Mesothelial cell of epicardium (in vitro differentiated cells): ENCODE data around the gene KCNG1. TPM values are rescaled to one million over a fixed set of nuclear protein-coding genes. Genes with fewer than 3 reads are reported as not detected.

Experiments used
- DNase-seq, 2 experiments: peaks; one replicate each; pipeline ENCODE4 v3.0.0; 2021; ENCODE audit warnings: low spot score in 2 of 2; ENCODE audit not compliant: unreplicated experiment in 2 of 2
- H3K27ac Mint-ChIP-seq: 2 replicates; pipeline ENCODE4 v1.8.0; 2021; ENCODE audit warnings: mixed read lengths
- H3K27me3 Mint-ChIP-seq: 2 replicates; pipeline ENCODE4 v1.8.0; 2021; ENCODE audit warnings: low read depth, mixed read lengths
- H3K36me3 Mint-ChIP-seq: 2 replicates; pipeline ENCODE4 v1.8.0; 2021; ENCODE audit warnings: mixed read lengths
- H3K4me1 Mint-ChIP-seq: 2 replicates; pipeline ENCODE4 v1.8.0; 2021; ENCODE audit warnings: mixed read lengths
- H3K4me3 Mint-ChIP-seq: 2 replicates; pipeline ENCODE4 v1.8.0; 2021; ENCODE audit warnings: mild to moderate bottlenecking, moderate library complexity, mixed read lengths
- H3K9me3 Mint-ChIP-seq: 2 replicates; pipeline ENCODE4 v1.8.0; 2021; ENCODE audit warnings: mixed read lengths
- CTCF ChIP-seq: fragments of 200-600 bp; sonication (generic); IDR thresholded peaks from one replicate; pipeline ENCODE4 v1.5.0; 2021; ENCODE audit warnings: antibody characterized with exemption; ENCODE audit not compliant: unreplicated experiment
- total RNA-seq: library from RNA; stranded (reverse); gene quantifications from 3 replicates; pipeline ENCODE4 v1.2.1, GENCODE V29; 2021

The KCNG1 gene
- total RNA-seq, 1 donor from 2014 or later = 44.2 TPM

- H3K4me3 Mint-ChIP-seq = no peak overlapping the region
- no peaks in the 10 kb centered on the region for H3K4me1 Mint-ChIP-seq
- H3K27ac Mint-ChIP-seq = no peak overlapping the region
- H3K27me3 Mint-ChIP-seq = no peaks in the 10 kb centered on the region
- DNase-seq = no peak
- no peak for TF ChIP-seq CTCF
- peaks cover 23% of the 10 kb centered on the region for H3K36me3 Mint-ChIP-seq
- H3K9me3 Mint-ChIP-seq = no peaks in the 10 kb centered on the region
These were observed 19.2 kb downstream of the KCNG1 start for GRCh38 chr20:51003753-51004152.

GRCh38 chr20:51002633-51003032 lies 20.3 kb downstream of the KCNG1 start:
- no peak overlapping the region for H3K4me3 Mint-ChIP-seq
- DNase-seq = no peak
- no peak for TF ChIP-seq CTCF
- no peaks in the 10 kb centered on the region for H3K4me1 Mint-ChIP-seq
- H3K36me3 Mint-ChIP-seq = peaks cover 22% of the 10 kb centered on the region
- no peaks in the 10 kb centered on the region for H3K27me3 Mint-ChIP-seq
- H3K27ac Mint-ChIP-seq = no peak overlapping the region
- H3K9me3 Mint-ChIP-seq = no peaks in the 10 kb centered on the region

- Mint-ChIP-seq H3K27ac (no peak overlapping the region), H3K36me3 (peaks cover 22% of the 10 kb centered on the region), H3K27me3 (no peaks in the 10 kb centered on the region), H3K4me1 (peaks cover 4% of the 10 kb centered on the region), H3K4me3 (no peak overlapping the region), H3K9me3 (no peaks in the 10 kb centered on the region)
- no peak for TF ChIP-seq CTCF
- no peak for DNase-seq
These were observed 21.3 kb downstream of the KCNG1 start for GRCh38 chr20:51001430-51002265.

GRCh38 chr20:50999355-50999754 lies 23.6 kb downstream of the KCNG1 start:
- peaks cover 4% of the 10 kb centered on the region for H3K4me1 Mint-ChIP-seq
- DNase-seq = no peak
- no peak for TF ChIP-seq CTCF
- H3K36me3 Mint-ChIP-seq = peaks cover 9% of the 10 kb centered on the region
- no peaks in the 10 kb centered on the region for H3K27me3 Mint-ChIP-seq
- no peaks in the 10 kb centered on the region for H3K9me3 Mint-ChIP-seq
- H3K4me3 Mint-ChIP-seq = no peak overlapping the region
- H3K27ac Mint-ChIP-seq = no peak overlapping the region

GRCh38 chr20:50996901-50997865 lies 25.7 kb downstream of the KCNG1 start:
- DNase-seq = no peak
- no peaks in the 10 kb centered on the region for H3K9me3 Mint-ChIP-seq
- peaks cover 4% of the 10 kb centered on the region for H3K36me3 Mint-ChIP-seq

More at GRCh38 chr20:50996901-50997865, 25.7 kb downstream of the KCNG1 start:
- TF ChIP-seq CTCF = no peak
- H3K27ac Mint-ChIP-seq = no peak overlapping the region
- H3K27me3 Mint-ChIP-seq = no peaks in the 10 kb centered on the region
- no peak overlapping the region for H3K4me3 Mint-ChIP-seq
- peaks cover 13% of the 10 kb centered on the region for H3K4me1 Mint-ChIP-seq
